ENCODE data around the gene OGA.
"Not testable (repeated sequence)": the region's sequence is repeated elsewhere in the genome, so short reads cannot be mapped to it uniquely, and the experiment has no call there.

OGA gene

GRCh38 chr10:101797403-101798059 is 20.7 kb downstream of the OGA start:
- no peak for DNase-seq (ENCODE audit: low read depth)

GRCh38 chr10:101793526-101793925 is 24.7 kb downstream of the OGA start:
- DNase-seq (ENCODE audit: low read depth) = no peak

GRCh38 chr10:101789686-101790085 is 28.6 kb downstream of the OGA start:
- DNase-seq (ENCODE audit: low read depth) = no peak

- not testable (repeated sequence) for DNase-seq (ENCODE audit: low read depth)
Observed at GRCh38 chr10:101789231-101789630, 29.0 kb downstream of the OGA start.

- DNase-seq (ENCODE audit: low read depth) = no peak
Observed at GRCh38 chr10:101785801-101786200, 32.4 kb downstream of the OGA start.

- no peak for DNase-seq (ENCODE audit: low read depth)
Observed at GRCh38 chr10:101784558-101784957, 33.7 kb downstream of the OGA start.

- DNase-seq (ENCODE audit: low read depth) = no peak
Observed at GRCh38 chr10:101783736-101784118, 34.5 kb downstream of the OGA start.

- DNase-seq (ENCODE audit: low read depth) = peak; percentile 75
Observed at GRCh38 chr10:101782811-101783735, 35.2 kb downstream of the OGA start, which contains the start of gene NPM3. Gene NPM3 (minus strand): TSS chr10:101783446. CDS start chr10:101783390, 56 bp downstream.

GRCh38 chr10:101781984-101782810 is 36.0 kb downstream of the OGA start:
- DNase-seq (ENCODE audit: low read depth) = no peak

GRCh38 chr10:101781655-101781983 is 36.6 kb downstream of the OGA start:
- no peak for DNase-seq (ENCODE audit: low read depth)

- DNase-seq (ENCODE audit: low read depth) = peak; percentile 52
Observed at GRCh38 chr10:101780818-101781654, 37.2 kb downstream of the OGA start.

GRCh38 chr10:101780187-101780817 is 37.9 kb downstream of the OGA start:
- no peak for DNase-seq (ENCODE audit: low read depth)

- DNase-seq (ENCODE audit: low read depth) = peak; percentile 76
Observed at GRCh38 chr10:101779544-101780186, 38.6 kb downstream of the OGA start.

GRCh38 chr10:101778781-101779543 is 39.3 kb downstream of the OGA start:
- no peak for DNase-seq (ENCODE audit: low read depth)

- no peak for DNase-seq (ENCODE audit: low read depth)
Observed at GRCh38 chr10:101778151-101778780, 40.0 kb downstream of the OGA start.

GRCh38 chr10:101777619-101778145 is 40.6 kb downstream of the OGA start:
- no peak for DNase-seq (ENCODE audit: low read depth)

- DNase-seq (ENCODE audit: low read depth) = no peak
Observed at GRCh38 chr10:101776161-101776817, 42.0 kb downstream of the OGA start.

Measured in activated gamma-delta T cell treated with anti-CD3 and anti-CD28 coated beads, Interleukin-2, amount 50 U/mL, for 16 hours (primary cell).